Right lobe of liver (tissue), 6 donors: ENCODE measurements around the gene C11orf52. TPM values are rescaled to one million over a fixed set of nuclear protein-coding genes. Genes with fewer than 3 reads are reported as not detected.

Source experiments
- ATAC-seq, 4 donors: fragments of 200-7000 bp; cut with Tn5 transposase; one replicate each; pipeline ENCODE4 v1.9.1; 2020; ENCODE audit warnings: mild to moderate bottlenecking in 4 of 4, moderate library complexity in 4 of 4
- DNase-seq, 3 donors: peaks; one replicate each; pipeline ENCODE4 v3.0.0-alpha.2; 2020
- H3K27ac ChIP-seq, 3 donors: fragments of 200-600 bp; one replicate each; pipeline ENCODE4 v1.8.0; 2022
- H3K27me3 ChIP-seq, 2 donors: fragments of 200-600 bp; one replicate each; pipeline ENCODE4 v1.8.0; 2022
- H3K36me3 ChIP-seq, 4 donors: fragments of 200-600 bp; sonication (generic) in 1 of 4; one replicate each; pipeline versions ENCODE4 v1.5.1 to v1.8.0; 2017 to 2022; ENCODE audit warnings: control low read depth in 1 of 4
- H3K4me1 ChIP-seq, 4 donors: fragments of 200-600 bp; sonication (generic) in 1 of 4; one replicate each; pipeline versions ENCODE4 v1.5.1 to v1.8.0; 2017 to 2022; ENCODE audit warnings: control low read depth in 1 of 4
- H3K4me3 ChIP-seq, 3 donors: fragments of 200-600 bp; one replicate each; pipeline ENCODE4 v1.8.0; 2022
- H3K9me3 ChIP-seq, 4 donors: fragments of 200-600 bp; sonication (generic) in 1 of 4; one replicate each; pipeline versions ENCODE4 v1.5.1 to v1.8.0; 2017 to 2022; ENCODE audit warnings: control low read depth in 1 of 4
- POLR2A ChIP-seq: fragments of 450-650 bp; IDR thresholded peaks from one replicate; pipeline ENCODE4 v1.6.1; 2017; ENCODE audit warnings: antibody characterized with exemption, mild to moderate bottlenecking
- WGBS: methylation state at CpG from one replicate; pipeline ENCODE4 v1.1.6; 2018; ENCODE audit warnings: low coverage, low lambda C conversion rate; ENCODE audit not compliant: insufficient coverage; ENCODE audit errors: missing lambda C conversion rate; 5-methylcytosine and 5-hydroxymethylcytosine counted together
- intact Hi-C, 2 donors: fragments of 100-400 bp; cut with DNase I; formaldehyde crosslinking; loops; one replicate each; pipeline versions ENCODE4 v1.11.2 to v1.14.1; 2022
- total RNA-seq, 6 experiments: library from RNA; depleted of rRNA in 2 of 6; stranded (reverse); fragments of >200 nt in 2 of 6; fragmentation: NEBNext Ultra II Directional in 3 of 6; extraction: Animal tissue kit (Norgen Biotek cat#: 25700) in 3 of 6; gene quantifications; one replicate each; pipeline versions ENCODE4 v1.1.0 to v1.2.4, GENCODE V29; 2016 to 2023
- TF ChIP-seq, protein P1 (sequence below), 4 donors: fragments of 200-600 bp in 3 of 4; fragments of 450-650 bp in 1 of 4; IDR thresholded peaks; one replicate each; pipeline versions ENCODE4 v1.5.1 to v1.8.0; 2016 to 2022; ENCODE audit warnings: antibody characterized with exemption in 4 of 4, mild to moderate bottlenecking in 2 of 4
- donor health status: DM: no; HTN: yes; CAD: no.
- donor health status: DM: no; HTN: no; CAD: no.
- donor health status: DM: no; HTN: no; CAD: no.
- donor health status: DM: no; HTN: yes; CAD: no.
- donor health status: DM: no; HTN: yes; CAD: no.

C11orf52 gene
- total RNA-seq, 6 experiments from 2014 or later = 6.4 to 12.6 (median 10.3) TPM

DNA sequence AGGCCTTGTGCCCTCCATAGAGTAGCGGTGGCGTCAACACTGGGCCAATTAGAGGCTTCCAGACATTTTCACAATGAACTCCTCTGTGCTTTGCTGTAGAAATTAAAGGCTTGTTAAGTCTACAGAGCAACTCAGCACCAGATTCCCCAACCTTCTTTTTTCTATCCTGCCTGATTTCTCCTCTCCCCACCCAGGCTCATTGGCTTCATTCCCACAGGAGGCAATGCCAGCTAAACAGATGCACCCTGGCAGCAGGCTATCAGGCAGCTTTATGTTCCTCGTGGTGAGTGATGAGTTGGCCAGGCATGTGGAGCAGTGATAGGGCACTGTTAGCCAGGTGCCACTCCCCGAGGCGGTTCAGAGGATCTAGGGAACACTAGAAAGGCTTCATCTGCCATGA is 23.2 kb downstream of the C11orf52 start:
- Histone ChIP-seq H3K27ac (no peak overlapping the region), H3K36me3 (no peaks in the 10 kb centered on the region), H3K27me3 (no peaks in the 10 kb centered on the region), H3K9me3 (no peaks in the 10 kb centered on the region), H3K4me1 (peaks cover 0 to 31% (median 0%) of the 10 kb centered on the region in 4 donors), H3K4me3 (no peak overlapping the region)
- intact Hi-C loops = no loop called here
- peak in 2 of 4 donors; percentile 6 to 18 for ATAC-seq
- TF ChIP-seq, protein P1, sequence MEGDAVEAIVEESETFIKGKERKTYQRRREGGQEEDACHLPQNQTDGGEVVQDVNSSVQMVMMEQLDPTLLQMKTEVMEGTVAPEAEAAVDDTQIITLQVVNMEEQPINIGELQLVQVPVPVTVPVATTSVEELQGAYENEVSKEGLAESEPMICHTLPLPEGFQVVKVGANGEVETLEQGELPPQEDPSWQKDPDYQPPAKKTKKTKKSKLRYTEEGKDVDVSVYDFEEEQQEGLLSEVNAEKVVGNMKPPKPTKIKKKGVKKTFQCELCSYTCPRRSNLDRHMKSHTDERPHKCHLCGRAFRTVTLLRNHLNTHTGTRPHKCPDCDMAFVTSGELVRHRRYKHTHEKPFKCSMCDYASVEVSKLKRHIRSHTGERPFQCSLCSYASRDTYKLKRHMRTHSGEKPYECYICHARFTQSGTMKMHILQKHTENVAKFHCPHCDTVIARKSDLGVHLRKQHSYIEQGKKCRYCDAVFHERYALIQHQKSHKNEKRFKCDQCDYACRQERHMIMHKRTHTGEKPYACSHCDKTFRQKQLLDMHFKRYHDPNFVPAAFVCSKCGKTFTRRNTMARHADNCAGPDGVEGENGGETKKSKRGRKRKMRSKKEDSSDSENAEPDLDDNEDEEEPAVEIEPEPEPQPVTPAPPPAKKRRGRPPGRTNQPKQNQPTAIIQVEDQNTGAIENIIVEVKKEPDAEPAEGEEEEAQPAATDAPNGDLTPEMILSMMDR (IDR thresholded peaks at IDR 0.05) = no peak
- TF ChIP-seq POLR2A = no peak
- DNase-seq = no peak
- WGBS = 64% methylated on average over 5 of the region's 5 CpGs

- no peak for DNase-seq
- Histone ChIP-seq H3K9me3 (no peaks in the 10 kb centered on the region), H3K27ac (no peak overlapping the region), H3K4me3 (no peak overlapping the region), H3K36me3 (no peaks in the 10 kb centered on the region), H3K4me1 (peaks cover 0 to 25% (median 0%) of the 10 kb centered on the region in 4 donors), H3K27me3 (no peaks in the 10 kb centered on the region)
- ATAC-seq = no peak
- intact Hi-C loops = no loop called here
- WGBS = 93% methylated on average over 6 of the region's 7 CpGs
- TF ChIP-seq, protein P1 (IDR thresholded peaks at IDR 0.05) = no peak
- no peak for TF ChIP-seq POLR2A
These were observed 24.1 kb downstream of the C11orf52 start for GRCh38 chr11:111942829-111943228.

- TF ChIP-seq, protein P1 (IDR thresholded peaks at IDR 0.05) = no peak
- no peak for TF ChIP-seq POLR2A
- Histone ChIP-seq H3K36me3 (no peaks in the 10 kb centered on the region), H3K27ac (no peak overlapping the region), H3K4me3 (no peak overlapping the region), H3K27me3 (no peaks in the 10 kb centered on the region), H3K9me3 (no peaks in the 10 kb centered on the region), H3K4me1 (peaks cover 0 to 12% (median 0%) of the 10 kb centered on the region in 4 donors)
- DNase-seq = no peak
- ATAC-seq = no peak
- WGBS = 63% methylated on average over 3 of the region's 3 CpGs
- intact Hi-C loops = no loop called here
These were observed 25.4 kb downstream of the C11orf52 start for GRCh38 chr11:111944139-111944538.

DNA sequence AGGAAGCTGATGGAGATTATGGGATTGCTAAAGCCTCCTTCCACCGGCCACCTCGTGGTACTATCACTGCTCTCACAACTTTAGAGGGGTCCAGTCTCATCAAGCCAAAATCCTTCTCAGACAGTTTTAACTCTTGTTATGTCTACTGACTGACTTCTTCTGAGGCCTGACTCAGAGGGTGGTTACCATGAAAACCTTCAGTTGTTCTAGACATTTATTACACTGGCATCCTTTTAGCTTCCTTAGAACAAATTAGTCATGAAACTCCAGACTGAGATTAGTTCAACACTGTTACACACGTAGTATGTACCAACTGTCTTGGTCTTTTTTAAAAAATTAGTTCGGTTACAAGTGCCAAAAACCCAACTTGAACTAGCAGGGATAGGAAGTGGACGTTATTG is 25.9 kb downstream of the C11orf52 start:
- H3K4me3 ChIP-seq = no peak overlapping the region
- intact Hi-C loops = no loop called here
- ATAC-seq (no peak), DNase-seq (no peak)
- TF ChIP-seq, protein P1 (IDR thresholded peaks at IDR 0.05) = no peak
- no peak for TF ChIP-seq POLR2A
- H3K27ac ChIP-seq = no peak overlapping the region
- no peaks in the 10 kb centered on the region for H3K27me3 ChIP-seq
- no peaks in the 10 kb centered on the region for H3K36me3 ChIP-seq
- H3K9me3 ChIP-seq = no peaks in the 10 kb centered on the region
- peaks cover 0 to 7% (median 0%) of the 10 kb centered on the region in 4 donors for H3K4me1 ChIP-seq
- WGBS = 62% methylated on average over 4 of the region's 5 CpGs

DNA sequence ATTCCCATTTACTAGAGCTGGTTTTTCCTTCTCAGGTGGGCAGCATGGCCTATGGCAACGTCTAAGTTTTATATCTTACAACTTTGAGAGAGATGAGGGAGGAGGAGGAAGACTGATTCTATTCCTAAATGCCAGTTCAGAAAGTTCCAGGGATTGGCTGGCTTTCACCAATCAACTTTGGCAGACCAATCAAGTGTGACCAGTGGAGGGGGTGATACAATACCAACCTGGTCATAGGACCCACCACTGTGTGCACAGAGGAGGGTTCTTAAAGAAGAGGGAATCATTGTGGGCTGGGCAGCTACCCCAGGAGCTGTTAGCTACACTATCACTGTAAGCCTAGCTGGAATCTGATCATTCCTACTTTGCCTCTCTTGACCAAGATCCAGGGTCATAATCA is 26.5 kb downstream of the C11orf52 start:
- peaks cover 0 to 7% (median 0%) of the 10 kb centered on the region in 4 donors for H3K4me1 ChIP-seq
- TF ChIP-seq, protein P1 (IDR thresholded peaks at IDR 0.05) = no peak
- no peak for TF ChIP-seq POLR2A
- H3K27me3 ChIP-seq = no peaks in the 10 kb centered on the region
- no peaks in the 10 kb centered on the region for H3K36me3 ChIP-seq
- ATAC-seq (no peak), DNase-seq (no peak)
- no peaks in the 10 kb centered on the region for H3K9me3 ChIP-seq
- 62% methylated on average over 1 of the region's 1 CpG for WGBS
- no peak overlapping the region for H3K4me3 ChIP-seq
- intact Hi-C loops = no loop called here
- no peak overlapping the region for H3K27ac ChIP-seq
